Spleen (tissue), 7 donors: ENCODE data around the gene MACROD2.

Experiments
- CTCF ChIP-seq, 11 experiments: fragments of 200-600 bp in 7 of 11; fragments of 450-650 bp in 4 of 11; sonication (generic) in 4 of 11; IDR thresholded peaks in 8 of 11; conservative IDR thresholded peaks in 3 of 11; 1 replicate in 7 of 11; 2 replicates in 4 of 11; pipeline versions ENCODE4 v1.4.0 to v1.8.0; 2016 to 2021; ENCODE audit warnings: antibody characterized with exemption in 11 of 11, inconsistent platforms in 4 of 11, mild to moderate bottlenecking in 1 of 11
- POLR2A ChIP-seq, 3 donors: fragments of 450-650 bp; IDR thresholded peaks; one replicate each; pipeline ENCODE4 v1.5.1; 2017; ENCODE audit warnings: antibody characterized with exemption in 3 of 3, mild to moderate bottlenecking in 1 of 3
- donor health status: DM: no; HTN: no; CAD: no; lungs with moderate emphysema.
- donor health status: DM: no; HTN: no; CAD: no.
- donor health status: DM: no; HTN: no; CAD: no.

GRCh38 chr20:15395457-15395856 lies 1400.1 kb downstream of the MACROD2 start:
- TF ChIP-seq CTCF (IDR thresholded peaks at IDR 0.05 in 8 of 11, conservative IDR thresholded peaks at IDR 0.05 in 3 of 11) (no peak), POLR2A (IDR thresholded peaks at IDR 0.05) (no peak)
